Peyer's patch (tissue), 4 donors: Measurements from ENCODE around the gene OR6S1.
"Not testable (repeated sequence)": the region's sequence is repeated elsewhere in the genome, so short reads cannot be mapped to it uniquely, and the experiment has no call there.

Experiments
- POLR2A ChIP-seq, 2 donors: fragments of 450-650 bp; IDR thresholded peaks; one replicate each; pipeline ENCODE4 v1.5.1; 2017; ENCODE audit warnings: antibody characterized with exemption in 2 of 2, mild to moderate bottlenecking in 2 of 2, moderate library complexity in 2 of 2
- TF ChIP-seq, protein P1 (sequence below), 6 experiments: fragments of 450-650 bp in 4 of 6; fragments of 200-600 bp in 2 of 6; sonication (generic) in 1 of 6; IDR thresholded peaks; one replicate each; pipeline ENCODE4 v1.5.1; 2017 to 2019; ENCODE audit warnings: antibody characterized with exemption in 6 of 6, mild to moderate bottlenecking in 3 of 6, moderate library complexity in 1 of 6

DNA sequence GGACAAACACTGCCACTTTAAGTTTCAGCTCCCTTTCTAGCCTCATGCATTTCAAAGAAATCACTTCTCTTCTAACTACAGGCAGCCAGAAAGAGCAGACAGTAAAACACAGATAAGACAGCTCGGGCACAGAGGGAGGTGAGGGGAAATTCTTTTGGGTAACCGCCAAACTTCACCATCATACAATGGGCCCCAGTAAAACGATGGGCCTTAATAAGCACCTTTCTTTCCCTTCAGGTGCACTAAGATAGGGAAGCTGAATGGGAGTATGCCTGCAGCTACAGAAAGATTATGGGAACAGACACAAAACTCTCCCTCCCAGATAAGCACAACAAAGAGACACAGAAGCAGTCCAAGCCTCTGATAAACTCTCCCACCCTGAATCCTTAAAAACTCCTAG, 1.3 kb upstream of the OR6S1 start:
- TF ChIP-seq, protein P1, sequence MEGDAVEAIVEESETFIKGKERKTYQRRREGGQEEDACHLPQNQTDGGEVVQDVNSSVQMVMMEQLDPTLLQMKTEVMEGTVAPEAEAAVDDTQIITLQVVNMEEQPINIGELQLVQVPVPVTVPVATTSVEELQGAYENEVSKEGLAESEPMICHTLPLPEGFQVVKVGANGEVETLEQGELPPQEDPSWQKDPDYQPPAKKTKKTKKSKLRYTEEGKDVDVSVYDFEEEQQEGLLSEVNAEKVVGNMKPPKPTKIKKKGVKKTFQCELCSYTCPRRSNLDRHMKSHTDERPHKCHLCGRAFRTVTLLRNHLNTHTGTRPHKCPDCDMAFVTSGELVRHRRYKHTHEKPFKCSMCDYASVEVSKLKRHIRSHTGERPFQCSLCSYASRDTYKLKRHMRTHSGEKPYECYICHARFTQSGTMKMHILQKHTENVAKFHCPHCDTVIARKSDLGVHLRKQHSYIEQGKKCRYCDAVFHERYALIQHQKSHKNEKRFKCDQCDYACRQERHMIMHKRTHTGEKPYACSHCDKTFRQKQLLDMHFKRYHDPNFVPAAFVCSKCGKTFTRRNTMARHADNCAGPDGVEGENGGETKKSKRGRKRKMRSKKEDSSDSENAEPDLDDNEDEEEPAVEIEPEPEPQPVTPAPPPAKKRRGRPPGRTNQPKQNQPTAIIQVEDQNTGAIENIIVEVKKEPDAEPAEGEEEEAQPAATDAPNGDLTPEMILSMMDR (IDR thresholded peaks at IDR 0.05): not testable (repeated sequence)
- TF ChIP-seq POLR2A (IDR thresholded peaks at IDR 0.05): not testable (repeated sequence)
